RWPE2 (cell line): ENCODE results near the gene CASP2.
"Not testable (repeated sequence)": the region's sequence is repeated elsewhere in the genome, so short reads cannot be mapped to it uniquely, and the experiment has no call there.

ENCODE experiments used
- ATAC-seq: fragments of 200-7000 bp; cut with Tn5 transposase; 3 replicates; pipeline ENCODE4 v1.9.1; 2021; ENCODE audit warnings: low read depth
- DNase-seq: peaks from one replicate; pipeline ENCODE4 v3.0.0-alpha.2; 2020; ENCODE audit warnings: low spot score
- H3K27ac ChIP-seq: fragments of 450-650 bp; 2 replicates; pipeline ENCODE4 v1.5.1; 2017; ENCODE audit warnings: mild to moderate bottlenecking; ENCODE audit not compliant: poor library complexity, severe bottlenecking
- H3K27me3 ChIP-seq: fragments of 250-450 bp; sonication (Bioruptor Pico); 2 replicates; pipeline ENCODE4 v1.5.1; 2021; ENCODE audit warnings: mild to moderate bottlenecking, moderate library complexity; ENCODE audit not compliant: insufficient read depth, poor library complexity, severe bottlenecking
- H3K36me3 ChIP-seq: fragments of 250-450 bp; sonication (Bioruptor Pico); 2 replicates; pipeline ENCODE4 v1.5.1; 2020; ENCODE audit warnings: low read depth, mild to moderate bottlenecking, moderate library complexity
- H3K4me1 ChIP-seq: fragments of 250-450 bp; sonication (Bioruptor Pico); 2 replicates; pipeline ENCODE4 v1.5.1; 2021; ENCODE audit warnings: mild to moderate bottlenecking, moderate library complexity; ENCODE audit not compliant: insufficient read depth, poor library complexity, severe bottlenecking
- H3K4me3 ChIP-seq: fragments of 250-450 bp; sonication (Bioruptor Pico); 2 replicates; pipeline ENCODE4 v1.5.1; 2021; ENCODE audit warnings: mild to moderate bottlenecking, moderate library complexity; ENCODE audit not compliant: severe bottlenecking
- H3K9me3 ChIP-seq: fragments of 250-450 bp; sonication (Bioruptor Pico); 2 replicates; pipeline ENCODE4 v1.5.1; 2021; ENCODE audit warnings: mild to moderate bottlenecking, moderate library complexity; ENCODE audit not compliant: severe bottlenecking
- TF ChIP-seq, protein P1 (sequence below): fragments of 450-650 bp; IDR thresholded peaks from one replicate; pipeline ENCODE4 v1.5.1; 2017; ENCODE audit warnings: mild to moderate bottlenecking, moderate library complexity; ENCODE audit not compliant: poor library complexity, severe bottlenecking

Gene CASP2

GRCh38 chr7:143285806-143286521, 2.2 kb upstream of the CASP2 start:
- Histone ChIP-seq H3K36me3 (peaks cover 17% of the 10 kb centered on the region), H3K27me3 (no peaks in the 10 kb centered on the region), H3K27ac (peak overlapping the region; percentile 57), H3K9me3 (no peaks in the 10 kb centered on the region), H3K4me3 (no peak overlapping the region), H3K4me1 (peaks cover 9% of the 10 kb centered on the region)
- DNase-seq (no peak), ATAC-seq (no peak)
- TF ChIP-seq, protein P1, sequence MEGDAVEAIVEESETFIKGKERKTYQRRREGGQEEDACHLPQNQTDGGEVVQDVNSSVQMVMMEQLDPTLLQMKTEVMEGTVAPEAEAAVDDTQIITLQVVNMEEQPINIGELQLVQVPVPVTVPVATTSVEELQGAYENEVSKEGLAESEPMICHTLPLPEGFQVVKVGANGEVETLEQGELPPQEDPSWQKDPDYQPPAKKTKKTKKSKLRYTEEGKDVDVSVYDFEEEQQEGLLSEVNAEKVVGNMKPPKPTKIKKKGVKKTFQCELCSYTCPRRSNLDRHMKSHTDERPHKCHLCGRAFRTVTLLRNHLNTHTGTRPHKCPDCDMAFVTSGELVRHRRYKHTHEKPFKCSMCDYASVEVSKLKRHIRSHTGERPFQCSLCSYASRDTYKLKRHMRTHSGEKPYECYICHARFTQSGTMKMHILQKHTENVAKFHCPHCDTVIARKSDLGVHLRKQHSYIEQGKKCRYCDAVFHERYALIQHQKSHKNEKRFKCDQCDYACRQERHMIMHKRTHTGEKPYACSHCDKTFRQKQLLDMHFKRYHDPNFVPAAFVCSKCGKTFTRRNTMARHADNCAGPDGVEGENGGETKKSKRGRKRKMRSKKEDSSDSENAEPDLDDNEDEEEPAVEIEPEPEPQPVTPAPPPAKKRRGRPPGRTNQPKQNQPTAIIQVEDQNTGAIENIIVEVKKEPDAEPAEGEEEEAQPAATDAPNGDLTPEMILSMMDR: no peak

GRCh38 chr7:143286522-143286890, 1.6 kb upstream of the CASP2 start:
- Histone ChIP-seq H3K27ac (peak overlapping the region; percentile 57), H3K36me3 (peaks cover 22% of the 10 kb centered on the region), H3K27me3 (no peaks in the 10 kb centered on the region), H3K4me1 (peaks cover 9% of the 10 kb centered on the region), H3K9me3 (no peaks in the 10 kb centered on the region), H3K4me3 (no peak overlapping the region)
- DNase-seq (no peak), ATAC-seq (no peak)
- TF ChIP-seq, protein P1: no peak

DNA sequence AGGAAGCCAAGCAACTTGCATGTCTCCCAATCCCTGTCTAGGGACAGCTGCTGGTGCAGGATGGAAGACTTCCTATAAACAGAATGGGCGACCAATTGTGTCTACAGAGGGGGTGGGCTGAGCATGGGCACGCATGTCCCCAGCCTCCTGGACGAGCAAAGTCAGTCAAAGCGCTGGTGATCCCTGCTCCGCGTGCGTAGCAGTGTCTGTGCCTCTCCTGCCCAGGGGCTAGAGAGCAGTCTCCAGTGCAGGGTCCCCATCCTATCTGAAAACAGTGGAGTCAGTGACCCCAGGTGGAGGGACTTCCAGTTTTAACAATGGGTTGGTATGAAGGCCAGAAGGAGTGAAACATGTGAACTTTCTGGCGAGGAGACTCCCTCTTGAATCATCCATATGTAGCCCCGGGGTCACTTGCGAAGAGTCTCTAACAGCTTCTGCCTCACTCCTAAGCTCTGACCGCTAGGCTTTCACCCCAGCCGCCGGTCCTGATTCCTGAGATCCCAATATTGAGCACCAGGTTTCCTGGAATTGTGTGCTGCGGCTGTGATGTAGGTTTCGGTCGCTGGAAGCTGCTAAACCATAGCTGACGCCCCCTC, 714 bp upstream of the CASP2 start:
- H3K27me3 ChIP-seq: no peaks in the 10 kb centered on the region
- DNase-seq (no peak), ATAC-seq (no peak)
- TF ChIP-seq, protein P1: no peak
- no peaks in the 10 kb centered on the region for H3K9me3 ChIP-seq
- peak overlapping the region; percentile 61 for H3K27ac ChIP-seq
- peaks cover 30% of the 10 kb centered on the region for H3K36me3 ChIP-seq
- no peak overlapping the region for H3K4me3 ChIP-seq
- peaks cover 9% of the 10 kb centered on the region for H3K4me1 ChIP-seq

- ATAC-seq (no peak; the same call in 2 of the 3 replicates), DNase-seq (no peak)
- peaks cover 44% of the 10 kb centered on the region for H3K36me3 ChIP-seq
- no peaks in the 10 kb centered on the region for H3K27me3 ChIP-seq
- TF ChIP-seq, protein P1: no peak
- peak overlapping the region; percentile 61 for H3K27ac ChIP-seq
- peak overlapping the region; percentile 70 for H3K4me3 ChIP-seq
- H3K9me3 ChIP-seq: no peaks in the 10 kb centered on the region
- peaks cover 9% of the 10 kb centered on the region for H3K4me1 ChIP-seq
These were observed 685 bp downstream of the CASP2 start for GRCh38 chr7:143288836-143289235.

- H3K4me1 ChIP-seq: peaks cover 9% of the 10 kb centered on the region
- TF ChIP-seq, protein P1: no peak
- ATAC-seq: no peak
- H3K27me3 ChIP-seq: no peaks in the 10 kb centered on the region
- peak overlapping the region; percentile 70 for H3K4me3 ChIP-seq
- H3K36me3 ChIP-seq: peaks cover 49% of the 10 kb centered on the region
- H3K9me3 ChIP-seq: no peaks in the 10 kb centered on the region
- no peak for DNase-seq
- H3K27ac ChIP-seq: peak overlapping the region; percentile 61
These were observed 1.3 kb downstream of the CASP2 start for GRCh38 chr7:143289421-143289820.

GRCh38 chr7:143289888-143290287, 1.7 kb downstream of the CASP2 start:
- ATAC-seq: not testable (repeated sequence)

More at GRCh38 chr7:143289888-143290287, 1.7 kb downstream of the CASP2 start:
- H3K27ac ChIP-seq, H3K27me3 ChIP-seq, DNase-seq, H3K4me1 ChIP-seq, H3K9me3 ChIP-seq: not testable (repeated sequence)
- Histone ChIP-seq H3K4me3 (peak overlapping the region; percentile 70), H3K36me3 (peaks cover 54% of the 10 kb centered on the region)
